Thyroid gland (tissue), 4 donors: ENCODE results near the gene MEGF6. TPM values are rescaled to one million over a fixed set of nuclear protein-coding genes. Genes with fewer than 3 reads are reported as not detected.

Experiments
- DNase-seq, 2 donors: peaks; one replicate each; pipeline ENCODE4 v3.0.0-alpha.2; 2019
- H3K27ac ChIP-seq, 3 donors: fragments of 200-600 bp; sonication (generic); 1 replicate in 2 of 3; 2 replicates in 1 of 3; pipeline ENCODE4 v1.5.1; 2016 to 2019; ENCODE audit warnings: mild to moderate bottlenecking in 1 of 3, moderate library complexity in 1 of 3
- H3K27me3 ChIP-seq: fragments of 200-600 bp; sonication (generic); one replicate; pipeline ENCODE4 v1.5.1; 2019
- H3K36me3 ChIP-seq, 2 donors: fragments of 200-600 bp; sonication (generic); one replicate each; pipeline ENCODE4 v1.5.1; 2016 to 2019
- H3K4me1 ChIP-seq, 2 donors: fragments of 200-600 bp; sonication (generic); one replicate each; pipeline ENCODE4 v1.5.1; 2017 to 2019
- H3K4me3 ChIP-seq, 3 donors: fragments of 200-600 bp; sonication (generic); replicated peaks in 1 of 3; 1 replicate in 2 of 3; 2 replicates in 1 of 3; pipeline ENCODE4 v1.5.1; 2016; ENCODE audit warnings: mild to moderate bottlenecking in 1 of 3
- H3K9me3 ChIP-seq: fragments of 200-600 bp; sonication (generic); one replicate; pipeline ENCODE4 v1.5.1; 2017
- POLR2A ChIP-seq, 2 donors: fragments of 450-650 bp; IDR thresholded peaks; one replicate each; pipeline ENCODE4 v1.6.1; 2017; ENCODE audit warnings: antibody characterized with exemption in 2 of 2, mild to moderate bottlenecking in 2 of 2, moderate library complexity in 1 of 2
- WGBS, 2 donors: methylation state at CpG; one replicate each; pipeline ENCODE4 v1.1.5; 2017; 5-methylcytosine and 5-hydroxymethylcytosine counted together
- intact Hi-C: fragments of 100-400 bp; cut with DNase I; formaldehyde crosslinking; loops from one replicate; pipeline ENCODE4 v1.15.1; 2023
- total RNA-seq, 4 donors: library from RNA; depleted of rRNA; stranded (reverse); fragments of >200 nt; gene quantifications; one replicate each; pipeline ENCODE4 v1.2.3, GENCODE V29; 2016
- TF ChIP-seq, protein P1 (sequence below), 6 experiments: fragments of 200-600 bp in 3 of 6; fragments of 450-650 bp in 3 of 6; sonication (generic) in 3 of 6; IDR thresholded peaks; one replicate each; pipeline ENCODE4 v1.5.1; 2016 to 2019; ENCODE audit warnings: antibody characterized with exemption in 6 of 6, mild to moderate bottlenecking in 2 of 6, inconsistent platforms in 1 of 6, moderate library complexity in 1 of 6

Gene MEGF6
- total RNA-seq, 4 donors from 2014 or later: 9.4 to 25.8 (median 21.8) TPM

DNA sequence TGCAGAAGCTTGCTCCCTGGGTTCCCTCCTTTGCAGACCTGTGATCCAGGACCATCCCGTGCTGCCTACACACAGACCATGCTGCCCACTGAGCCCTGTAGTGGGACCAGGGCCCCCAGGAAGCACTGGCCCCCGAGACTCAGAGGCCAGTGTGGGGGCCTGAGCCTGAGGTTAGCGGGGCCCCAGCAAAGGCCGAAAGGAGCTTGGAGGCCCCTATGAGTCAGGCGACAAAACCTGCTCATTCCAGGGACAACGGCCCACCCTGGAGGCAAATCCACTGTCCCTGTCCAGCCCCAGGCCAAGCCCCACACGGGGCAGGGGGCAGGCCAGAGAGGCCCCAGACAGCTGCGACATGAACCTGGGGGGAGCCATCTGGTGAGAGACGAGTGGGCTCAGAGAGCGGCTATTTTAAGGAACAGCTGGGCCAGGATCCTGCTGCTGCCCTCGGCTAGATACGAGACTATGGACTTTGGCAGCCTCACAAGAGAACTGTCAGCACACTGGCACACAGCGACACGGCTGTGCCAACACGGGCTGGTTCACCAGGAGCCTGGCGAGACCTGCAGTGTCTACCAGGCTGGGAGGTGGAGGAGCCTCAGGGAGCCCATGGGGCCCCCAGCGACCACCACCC, 82.1 kb downstream of the MEGF6 start:
- Histone ChIP-seq H3K27ac (no peak overlapping the region), H3K4me1 (peaks cover 11 to 16% of the 10 kb centered on the region in 2 donors), H3K4me3 (no peak overlapping the region), H3K36me3 (no peaks in the 10 kb centered on the region), H3K27me3 (no peaks in the 10 kb centered on the region), H3K9me3 (no peaks in the 10 kb centered on the region)
- TF ChIP-seq POLR2A (IDR thresholded peaks at IDR 0.05): no peak
- TF ChIP-seq, protein P1, sequence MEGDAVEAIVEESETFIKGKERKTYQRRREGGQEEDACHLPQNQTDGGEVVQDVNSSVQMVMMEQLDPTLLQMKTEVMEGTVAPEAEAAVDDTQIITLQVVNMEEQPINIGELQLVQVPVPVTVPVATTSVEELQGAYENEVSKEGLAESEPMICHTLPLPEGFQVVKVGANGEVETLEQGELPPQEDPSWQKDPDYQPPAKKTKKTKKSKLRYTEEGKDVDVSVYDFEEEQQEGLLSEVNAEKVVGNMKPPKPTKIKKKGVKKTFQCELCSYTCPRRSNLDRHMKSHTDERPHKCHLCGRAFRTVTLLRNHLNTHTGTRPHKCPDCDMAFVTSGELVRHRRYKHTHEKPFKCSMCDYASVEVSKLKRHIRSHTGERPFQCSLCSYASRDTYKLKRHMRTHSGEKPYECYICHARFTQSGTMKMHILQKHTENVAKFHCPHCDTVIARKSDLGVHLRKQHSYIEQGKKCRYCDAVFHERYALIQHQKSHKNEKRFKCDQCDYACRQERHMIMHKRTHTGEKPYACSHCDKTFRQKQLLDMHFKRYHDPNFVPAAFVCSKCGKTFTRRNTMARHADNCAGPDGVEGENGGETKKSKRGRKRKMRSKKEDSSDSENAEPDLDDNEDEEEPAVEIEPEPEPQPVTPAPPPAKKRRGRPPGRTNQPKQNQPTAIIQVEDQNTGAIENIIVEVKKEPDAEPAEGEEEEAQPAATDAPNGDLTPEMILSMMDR (IDR thresholded peaks at IDR 0.05): no peak
- intact Hi-C loops: no loop called here
- DNase-seq: no peak
- WGBS, 2 donors: 79 to 87% methylated on average over 6 to 14 of the region's 17 CpGs

DNA sequence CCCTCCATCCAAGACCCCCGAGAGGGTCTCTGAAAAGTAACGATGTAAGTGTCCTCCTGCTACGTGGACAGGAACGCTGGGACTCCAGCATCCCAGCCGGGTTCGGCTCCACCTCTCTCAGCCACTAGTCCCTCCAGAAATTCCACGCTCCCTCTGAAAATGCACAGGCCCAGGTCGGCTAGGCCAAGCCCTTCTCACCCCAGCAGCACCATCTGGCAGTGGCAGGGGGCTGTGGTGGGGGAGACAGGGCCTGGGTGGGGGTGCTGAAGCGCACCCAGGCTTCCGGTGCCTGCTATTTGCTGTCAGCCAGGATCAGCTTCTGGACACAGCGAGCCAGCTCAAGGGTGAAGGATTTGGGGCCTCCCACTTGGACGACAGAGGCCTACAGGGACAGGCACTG, 83.5 kb downstream of the MEGF6 start:
- peaks cover 11 to 16% of the 10 kb centered on the region in 2 donors for H3K4me1 ChIP-seq
- H3K27ac ChIP-seq: no peak overlapping the region
- H3K4me3 ChIP-seq: no peak overlapping the region
- WGBS, 2 donors: 88 to 95% methylated on average over 7 to 12 of the region's 12 CpGs
- no peaks in the 10 kb centered on the region for H3K36me3 ChIP-seq
- intact Hi-C loops: no loop called here
- no peaks in the 10 kb centered on the region for H3K27me3 ChIP-seq
- no peak for DNase-seq
- H3K9me3 ChIP-seq: no peaks in the 10 kb centered on the region
- TF ChIP-seq, protein P1 (IDR thresholded peaks at IDR 0.05): no peak

DNA sequence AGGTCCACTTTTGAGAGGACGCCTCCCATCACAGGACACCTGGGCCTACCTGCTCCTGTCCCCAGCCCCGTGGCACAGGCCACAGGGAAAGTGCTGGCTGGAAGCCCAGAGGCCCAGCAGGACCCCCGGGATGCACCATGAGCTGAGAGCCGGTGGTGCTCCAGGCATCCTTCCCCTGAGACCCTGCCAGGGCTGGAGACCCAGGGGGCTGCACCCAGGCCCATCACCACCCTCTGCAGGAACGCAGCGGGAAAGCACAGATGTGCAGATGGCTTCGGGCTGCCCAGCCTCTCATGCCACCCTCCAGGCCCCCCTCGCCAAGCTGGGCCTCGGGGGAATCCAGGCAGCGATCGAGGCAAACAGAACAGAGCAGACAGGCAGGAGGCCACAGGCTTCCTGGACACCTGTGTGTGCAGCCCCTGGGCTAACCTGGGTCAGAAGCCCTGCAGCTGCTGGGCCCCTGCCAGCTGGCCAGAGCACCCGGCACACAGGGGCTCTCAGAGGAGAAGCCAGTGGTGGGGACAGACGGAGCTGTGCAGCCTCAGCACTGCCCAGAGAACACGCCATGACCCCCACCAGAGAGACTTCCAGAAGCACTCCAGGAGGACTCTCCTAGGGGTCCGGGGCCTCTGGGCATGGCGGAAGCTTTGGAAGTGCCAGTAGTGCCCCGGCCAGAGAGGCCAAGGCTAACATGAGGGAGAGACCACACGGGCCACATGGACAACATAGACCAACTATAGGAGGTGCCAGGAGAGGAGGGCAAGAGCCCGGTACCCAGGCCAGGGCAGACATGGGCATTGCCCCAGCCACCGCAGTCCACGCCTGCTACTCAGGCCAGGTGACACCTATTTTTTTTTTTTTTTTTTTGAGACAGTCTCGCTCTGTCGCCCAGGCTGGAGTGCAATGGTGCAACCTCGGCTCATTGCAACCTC, 85.5 kb downstream of the MEGF6 start:
- no peak for DNase-seq
- intact Hi-C loops: no loop called here
- H3K4me3 ChIP-seq: no peak overlapping the region
- TF ChIP-seq, protein P1 (IDR thresholded peaks at IDR 0.05): no peak
- TF ChIP-seq POLR2A (IDR thresholded peaks at IDR 0.05): no peak
- no peaks in the 10 kb centered on the region for H3K27me3 ChIP-seq
- H3K4me1 ChIP-seq: peaks cover 11 to 12% of the 10 kb centered on the region in 2 donors
- H3K9me3 ChIP-seq: no peaks in the 10 kb centered on the region
- WGBS, 2 donors: 75 to 79% methylated on average over 11 to 21 of the region's 24 CpGs
- H3K27ac ChIP-seq: no peak overlapping the region
- no peaks in the 10 kb centered on the region for H3K36me3 ChIP-seq

DNA sequence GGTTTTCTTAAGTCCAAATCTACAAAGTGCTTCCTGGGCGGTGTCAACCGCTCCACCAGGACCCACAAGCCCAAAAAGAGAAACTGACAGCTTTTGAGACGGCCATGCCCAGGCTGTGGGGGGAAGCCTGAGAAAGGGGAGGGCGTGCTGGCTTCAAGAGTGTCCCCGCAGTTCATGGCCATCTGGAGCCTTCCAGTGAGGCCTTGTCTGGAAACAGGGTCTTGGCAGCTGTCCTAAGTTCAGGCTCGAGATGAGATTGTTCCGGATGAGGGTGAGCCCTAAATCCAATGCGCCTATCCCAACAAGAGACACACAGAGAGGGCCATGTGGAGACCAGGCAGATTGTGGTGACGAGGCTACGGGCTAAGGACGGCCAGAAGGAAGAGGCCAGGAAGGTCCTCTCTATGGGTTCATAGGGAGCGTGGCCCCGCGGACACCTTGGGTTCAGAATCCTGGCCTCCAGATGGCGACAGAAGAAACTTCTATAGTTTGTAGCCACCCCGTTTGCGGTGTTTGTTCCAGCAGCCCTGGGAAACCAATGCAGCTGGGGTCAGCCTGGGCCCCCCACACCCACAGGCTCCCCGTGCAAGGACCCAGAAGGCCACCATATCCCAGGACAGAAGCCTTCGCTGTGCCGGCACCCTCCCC, 86.6 kb downstream of the MEGF6 start:
- no peaks in the 10 kb centered on the region for H3K27me3 ChIP-seq
- no peak for DNase-seq
- H3K9me3 ChIP-seq: no peaks in the 10 kb centered on the region
- H3K4me3 ChIP-seq: no peak overlapping the region
- intact Hi-C loops: no loop called here
- H3K27ac ChIP-seq: no peak overlapping the region
- TF ChIP-seq POLR2A (IDR thresholded peaks at IDR 0.05): no peak
- TF ChIP-seq, protein P1 (IDR thresholded peaks at IDR 0.05): no peak
- 88 to 91% methylated on average over 17 to 20 of the region's 20 CpGs for whole genome bisulfite sequencing, 2 donors
- no peaks in the 10 kb centered on the region for H3K36me3 ChIP-seq
- peaks cover under 1 to 2% of the 10 kb centered on the region in 2 donors for H3K4me1 ChIP-seq
